Measurements from ENCODE around the gene SH3BP5L. TPM values are rescaled to one million over a fixed set of nuclear protein-coding genes. Genes with fewer than 3 reads are reported as not detected.

SH3BP5L gene
- total RNA-seq, 2 donors from 2014 or later, result 23.3 to 35.3 TPM

- WGBS, result 89% methylated on average over 4 of the region's 4 CpGs
- H3K27ac ChIP-seq, result no peak overlapping the region
- H3K27me3 ChIP-seq (replicated peaks; ENCODE audit: insufficient read depth), result no peaks in the 10 kb centered on the region
- TF ChIP-seq CTCF (IDR thresholded peaks at IDR 0.05) (no peak), POLR2AphosphoS5 (IDR thresholded peaks at IDR 0.05) (no peak), POLR2A (IDR thresholded peaks at IDR 0.05) (no peak)
- no peaks in the 10 kb centered on the region for H3K9me3 ChIP-seq
- peaks cover 6% of the 10 kb centered on the region in 2 donors for H3K36me3 ChIP-seq
- intact Hi-C loops (cut with DNase I), result no loop called here
- DNase-seq (ENCODE audit: low spot score), result no peak
- no peak overlapping the region for H3K4me3 ChIP-seq
- H3K4me1 ChIP-seq (replicated peaks), result no peaks in the 10 kb centered on the region
Measured at GRCh38 chr1:248840946-248841345, 15.2 kb upstream of the SH3BP5L start.

GRCh38 chr1:248839168-248839555, 13.4 kb upstream of the SH3BP5L start:
- Histone ChIP-seq H3K36me3 (no peaks in the 10 kb centered on the region), H3K4me1 (replicated peaks) (no peaks in the 10 kb centered on the region), H3K9me3 (no peaks in the 10 kb centered on the region), H3K27me3 (replicated peaks; ENCODE audit: insufficient read depth) (no peaks in the 10 kb centered on the region), H3K27ac (peak overlapping the region; percentile 95 to 99), H3K4me3 (peak overlapping the region; percentile 51 to 77)
- intact Hi-C loops (cut with DNase I), result no loop called here
- TF ChIP-seq CTCF (IDR thresholded peaks at IDR 0.05), result no peak
- WGBS, result 13% methylated on average over 9 of the region's 10 CpGs
- no peak for DNase-seq (ENCODE audit: low spot score)

DNA sequence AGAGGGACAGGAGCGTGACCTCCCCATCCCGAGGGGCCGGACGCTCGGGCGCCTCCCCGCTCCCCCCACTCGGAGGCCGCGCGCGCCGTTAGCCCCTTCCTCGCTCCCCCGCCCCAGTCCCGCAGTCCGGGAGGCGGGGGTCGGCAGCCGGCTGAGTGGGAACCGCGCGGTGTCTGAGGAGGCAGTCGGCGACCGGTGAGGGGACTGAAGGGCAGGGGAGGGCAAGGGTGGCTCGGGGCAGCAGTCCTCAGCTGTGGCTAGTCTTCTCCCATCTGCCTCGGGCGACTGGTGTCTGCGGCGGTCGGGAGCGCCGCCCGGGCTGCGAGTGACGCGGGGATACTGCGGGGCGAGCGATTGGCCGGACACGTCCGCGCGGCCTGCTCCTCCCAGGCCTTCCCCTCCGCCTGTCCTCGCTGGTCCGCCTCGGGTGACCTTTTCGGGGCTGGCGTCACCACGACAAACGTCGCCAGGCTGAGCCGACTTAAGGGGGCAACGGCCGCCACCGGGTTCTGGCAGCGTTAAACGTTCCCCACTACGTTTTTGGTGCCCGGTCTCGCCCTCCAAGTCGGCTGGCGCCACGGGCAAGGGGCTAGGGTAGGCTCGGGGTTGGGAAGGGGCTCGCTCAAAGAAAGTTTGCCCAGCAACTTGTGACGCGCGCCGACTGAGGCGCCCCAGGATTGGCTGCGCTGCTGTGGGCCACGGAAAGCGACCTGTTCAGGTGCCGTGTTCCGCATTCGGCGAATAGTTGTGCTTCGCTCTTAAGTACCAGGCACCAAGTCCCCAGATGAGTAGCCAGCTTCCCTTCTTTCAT, 12.8 kb upstream of the SH3BP5L start:
- Histone ChIP-seq H3K9me3 (no peaks in the 10 kb centered on the region), H3K27ac (peak overlapping the region; percentile 95 to 99), H3K27me3 (replicated peaks; ENCODE audit: insufficient read depth) (no peaks in the 10 kb centered on the region), H3K36me3 (no peaks in the 10 kb centered on the region), H3K4me3 (peak overlapping the region; percentile 51 to 77), H3K4me1 (replicated peaks) (no peaks in the 10 kb centered on the region)
- DNase-seq (ENCODE audit: low spot score), result peak; percentile 91
- TF ChIP-seq POLR2A (IDR thresholded peaks at IDR 0.05) (no peak), CTCF (IDR thresholded peaks at IDR 0.05) (no peak), POLR2AphosphoS5 (IDR thresholded peaks at IDR 0.05) (peak; percentile 67)
- 0% methylated on average over 73 of the region's 82 CpGs for WGBS
- intact Hi-C loops (cut with DNase I), result no loop called here

GRCh38 chr1:248837781-248838356, 12.2 kb upstream of the SH3BP5L start, which contains the start of gene ZNF672:
Gene ZNF672, plus strand, starts transcription at chr1:248838224. Its CDS starts 9,051 bp downstream, at chr1:248847275.
- WGBS, result 0% methylated on average over 36 of the region's 48 CpGs
- peak; percentile 97 for DNase-seq (ENCODE audit: low spot score)
- no peaks in the 10 kb centered on the region for H3K9me3 ChIP-seq
- peak within 1 kb of the TSS; percentile 51 to 77 for H3K4me3 ChIP-seq
- TF ChIP-seq POLR2AphosphoS5 (IDR thresholded peaks at IDR 0.05) (peak; percentile 91), POLR2A (IDR thresholded peaks at IDR 0.05) (peak; percentile 93), CTCF (IDR thresholded peaks at IDR 0.05) (peak in 1 of 4 experiments; percentile 15)
- intact Hi-C loops (cut with DNase I), result no loop called here
- peak within 1 kb of the TSS; percentile 95 to 99 for H3K27ac ChIP-seq
- H3K4me1 ChIP-seq (replicated peaks), result no peaks in the 10 kb centered on the region
- no peaks in the 10 kb centered on the region for H3K36me3 ChIP-seq
- H3K27me3 ChIP-seq (replicated peaks; ENCODE audit: insufficient read depth), result no peaks in the 10 kb centered on the region

Data from prostate gland (tissue), 2 donors.